ENCODE measurements around the gene GRK5. TPM values are rescaled to one million over a fixed set of nuclear protein-coding genes. Genes with fewer than 3 reads are reported as not detected.

The GRK5 gene
- total RNA-seq, 1 donor, result 10.6 TPM

DNA sequence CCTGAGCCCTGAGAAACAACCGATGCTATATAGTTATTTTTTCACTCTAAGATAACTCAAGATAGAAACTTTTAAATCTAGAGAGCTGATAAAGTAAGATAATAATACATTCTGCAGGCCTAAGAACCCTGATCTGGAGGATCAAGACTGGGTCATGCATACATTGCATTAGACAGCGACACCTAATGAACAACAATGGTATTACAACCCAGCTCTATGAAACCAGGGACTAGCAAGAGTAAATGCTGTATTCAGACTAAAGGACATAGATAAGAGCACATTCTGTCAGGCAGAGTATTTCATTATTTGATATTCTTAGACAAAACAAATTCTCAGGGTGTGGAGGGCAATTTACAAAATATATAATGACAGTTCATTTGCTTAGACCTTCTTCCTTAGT, 148.6 kb downstream of the GRK5 start:
- peaks cover 4% of the 10 kb centered on the region for H3K4me1 ChIP-seq (ENCODE audit: insufficient read depth, low read length)
- no peak overlapping the region for H3K4me3 ChIP-seq (ENCODE audit: low read length)
- no peaks in the 10 kb centered on the region for H3K27me3 ChIP-seq (ENCODE audit: insufficient read depth, low read length)
- H3K9me3 ChIP-seq (ENCODE audit: low read depth, low read length), result peaks cover 15% of the 10 kb centered on the region

DNA sequence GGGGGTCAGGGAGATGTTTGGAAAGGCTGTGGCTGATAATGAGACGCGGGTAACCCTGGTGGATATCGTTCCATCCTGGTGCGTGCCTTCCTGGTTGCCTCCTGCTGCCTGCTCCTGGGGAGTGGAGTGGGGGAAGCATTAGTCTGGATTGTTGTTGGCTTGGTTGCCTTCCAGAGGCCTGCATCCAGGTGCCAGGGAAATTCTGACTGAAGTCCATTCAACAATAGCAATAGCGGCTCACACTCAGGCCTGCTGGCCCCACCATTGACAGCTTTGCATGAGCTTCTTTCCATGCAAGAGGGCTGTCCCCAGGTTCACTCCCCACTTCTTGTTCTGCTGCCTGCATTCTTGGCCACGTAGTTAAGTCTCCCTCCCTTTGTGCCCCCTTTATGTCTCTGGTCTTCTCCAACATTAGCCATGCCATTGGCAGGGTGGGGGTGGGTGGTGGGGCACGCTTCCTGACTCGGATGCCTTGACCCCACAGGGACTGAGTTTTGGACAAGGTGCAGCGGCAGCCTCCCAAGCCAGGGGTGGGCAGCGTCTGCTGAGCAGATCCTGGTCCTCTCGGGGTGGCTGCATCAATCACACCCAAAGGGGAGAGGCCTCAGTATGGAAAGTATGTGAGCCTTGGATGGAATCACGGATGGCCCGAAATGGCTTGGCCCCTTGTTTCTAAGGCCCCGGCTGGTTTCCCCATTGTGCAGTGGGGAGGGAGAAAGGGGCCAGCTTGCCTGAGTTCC, 150.2 kb downstream of the GRK5 start:
- Histone ChIP-seq H3K27me3 (ENCODE audit: insufficient read depth, low read length) (no peaks in the 10 kb centered on the region), H3K4me3 (ENCODE audit: low read length) (no peak overlapping the region), H3K4me1 (ENCODE audit: insufficient read depth, low read length) (peaks cover 4% of the 10 kb centered on the region)

DNA sequence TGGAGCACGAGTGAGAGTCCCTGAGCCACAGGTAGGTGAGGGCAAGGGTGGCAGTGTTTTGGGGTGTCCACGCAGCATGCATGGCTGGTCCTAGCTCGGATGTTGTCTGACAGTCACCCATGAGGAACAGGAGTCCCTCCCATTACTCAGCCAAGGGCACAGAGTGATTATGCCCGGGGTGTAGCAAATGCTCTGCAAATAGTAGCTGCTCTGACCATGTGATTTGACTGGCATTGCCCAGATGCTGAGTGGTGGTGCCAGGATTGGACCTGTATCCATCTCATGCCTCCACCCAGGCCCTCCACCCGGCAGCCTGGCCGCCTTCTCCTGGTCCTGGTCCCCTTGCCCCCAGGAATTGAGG, 150.8 kb downstream of the GRK5 start:
- no peak overlapping the region for H3K4me3 ChIP-seq (ENCODE audit: low read length)
- H3K4me1 ChIP-seq (ENCODE audit: insufficient read depth, low read length), result peaks cover 4% of the 10 kb centered on the region
- peaks cover 5% of the 10 kb centered on the region for H3K9me3 ChIP-seq (ENCODE audit: low read depth, low read length)
- H3K27me3 ChIP-seq (ENCODE audit: insufficient read depth, low read length), result no peaks in the 10 kb centered on the region

More for the DNA sequence above, 150.2 kb downstream of the GRK5 start:
- peaks cover 5% of the 10 kb centered on the region for H3K9me3 ChIP-seq (ENCODE audit: low read depth, low read length)

DNA sequence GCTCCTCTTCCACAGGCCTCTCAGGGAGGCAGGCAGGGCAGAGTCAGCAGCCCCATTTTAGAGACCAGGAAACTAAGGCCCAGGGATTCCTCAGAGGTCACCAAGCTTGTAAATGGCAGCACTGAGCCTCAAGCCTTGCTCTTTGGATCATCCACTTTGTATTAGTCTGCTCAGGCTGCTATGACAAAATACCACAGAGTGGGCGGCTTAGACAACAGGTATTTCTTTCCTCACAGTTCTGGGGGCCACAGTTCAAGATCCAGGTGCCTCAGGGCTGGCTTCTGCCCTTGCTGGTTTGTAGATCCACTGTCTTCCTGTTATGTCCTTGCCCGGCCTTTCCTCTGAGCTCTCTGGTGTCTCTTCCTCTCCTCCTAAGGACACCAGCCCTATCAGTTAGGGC, 151.2 kb downstream of the GRK5 start:
- no peak overlapping the region for H3K4me3 ChIP-seq (ENCODE audit: low read length)
- H3K27me3 ChIP-seq (ENCODE audit: insufficient read depth, low read length), result no peaks in the 10 kb centered on the region
- H3K4me1 ChIP-seq (ENCODE audit: insufficient read depth, low read length), result peaks cover 4% of the 10 kb centered on the region
- peaks cover 5% of the 10 kb centered on the region for H3K9me3 ChIP-seq (ENCODE audit: low read depth, low read length)

DNA sequence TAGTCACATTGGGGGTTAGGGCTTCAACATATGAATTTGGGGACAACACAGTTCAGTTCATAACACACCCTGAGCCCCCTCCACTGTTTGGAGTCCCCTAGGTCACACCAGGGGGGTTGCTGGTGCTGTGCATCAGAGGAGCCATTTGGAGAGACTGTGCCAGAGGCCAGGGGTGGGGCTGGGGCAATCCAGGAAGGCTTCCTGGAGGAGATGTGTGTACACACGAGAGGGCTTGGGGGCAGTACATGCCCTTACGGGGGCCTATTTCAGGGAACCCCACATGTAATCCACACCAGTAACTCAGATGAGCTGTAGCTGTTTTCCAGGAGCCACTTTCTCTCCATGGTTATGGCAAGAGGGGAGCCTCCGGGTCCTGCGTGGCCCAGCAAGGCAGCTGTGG, 151.7 kb downstream of the GRK5 start:
- peaks cover 4% of the 10 kb centered on the region for H3K4me1 ChIP-seq (ENCODE audit: insufficient read depth, low read length)
- H3K9me3 ChIP-seq (ENCODE audit: low read depth, low read length), result peaks cover 5% of the 10 kb centered on the region
- H3K4me3 ChIP-seq (ENCODE audit: low read length), result no peak overlapping the region
- H3K27me3 ChIP-seq (ENCODE audit: insufficient read depth, low read length), result no peaks in the 10 kb centered on the region

DNA sequence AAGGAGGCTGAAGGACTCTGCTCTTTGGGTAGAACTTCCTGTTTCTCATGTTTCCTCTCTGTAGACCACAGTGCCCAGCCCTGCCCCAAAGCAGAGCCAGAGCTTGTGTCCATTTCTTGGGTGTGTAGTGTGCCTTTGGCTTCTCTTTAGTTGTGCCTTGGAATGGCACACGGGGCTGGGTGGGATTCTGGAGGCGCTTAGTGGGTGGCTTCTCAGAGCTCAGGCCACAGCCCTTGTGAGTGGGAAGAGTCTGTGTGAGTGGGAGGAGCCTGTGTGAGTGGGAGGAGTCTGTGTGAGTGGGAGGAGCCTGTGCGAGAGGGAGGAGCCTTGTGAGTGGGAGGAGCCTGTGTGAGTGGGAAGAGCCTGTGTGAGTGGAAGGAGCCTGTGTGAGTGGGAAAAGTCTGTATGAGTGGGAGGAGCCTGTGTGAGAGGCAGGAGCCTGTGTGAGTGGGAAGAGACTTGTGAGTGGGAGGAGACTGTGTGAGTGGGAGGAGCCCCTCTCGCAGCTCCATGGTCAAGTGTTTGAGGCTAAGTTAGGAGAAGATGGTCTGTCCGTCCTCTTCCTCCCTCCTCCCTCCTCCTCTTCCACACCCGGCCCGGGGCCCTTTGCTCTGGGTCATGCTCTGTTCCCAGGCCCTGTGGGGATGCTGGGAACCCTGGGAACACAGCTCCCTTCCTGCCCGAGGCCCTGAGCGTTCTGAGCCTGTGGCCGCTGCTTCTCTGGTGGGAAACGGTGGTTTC, 153.0 kb downstream of the GRK5 start:
- Histone ChIP-seq H3K27me3 (ENCODE audit: insufficient read depth, low read length) (no peaks in the 10 kb centered on the region), H3K4me3 (ENCODE audit: low read length) (no peak overlapping the region), H3K4me1 (ENCODE audit: insufficient read depth, low read length) (peaks cover 4% of the 10 kb centered on the region), H3K9me3 (ENCODE audit: low read depth, low read length) (peaks cover 5% of the 10 kb centered on the region)

DNA sequence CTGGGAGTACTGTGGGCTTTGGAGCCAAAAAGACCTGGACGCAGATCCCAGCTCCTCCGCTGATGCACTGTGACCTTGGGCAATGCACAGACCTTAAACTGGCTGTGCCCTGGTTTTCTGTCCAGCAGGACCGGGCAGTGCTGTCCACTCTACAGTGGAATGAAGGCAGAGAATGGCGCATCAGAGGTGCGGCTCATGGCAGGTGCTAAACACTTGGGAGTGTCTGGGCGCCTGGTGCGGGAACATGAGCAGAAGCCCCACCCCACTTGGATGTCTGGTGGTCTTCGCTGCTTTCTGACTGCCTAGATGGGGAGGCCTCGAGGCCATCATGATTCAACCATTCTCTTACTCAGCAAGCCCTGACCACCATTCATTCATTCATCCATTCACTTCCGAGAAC, 153.7 kb downstream of the GRK5 start:
- H3K9me3 ChIP-seq (ENCODE audit: low read depth, low read length), result peaks cover 3% of the 10 kb centered on the region
- H3K4me1 ChIP-seq (ENCODE audit: insufficient read depth, low read length), result peaks cover 4% of the 10 kb centered on the region
- H3K27me3 ChIP-seq (ENCODE audit: insufficient read depth, low read length), result no peaks in the 10 kb centered on the region
- H3K4me3 ChIP-seq (ENCODE audit: low read length), result no peak overlapping the region

DNA sequence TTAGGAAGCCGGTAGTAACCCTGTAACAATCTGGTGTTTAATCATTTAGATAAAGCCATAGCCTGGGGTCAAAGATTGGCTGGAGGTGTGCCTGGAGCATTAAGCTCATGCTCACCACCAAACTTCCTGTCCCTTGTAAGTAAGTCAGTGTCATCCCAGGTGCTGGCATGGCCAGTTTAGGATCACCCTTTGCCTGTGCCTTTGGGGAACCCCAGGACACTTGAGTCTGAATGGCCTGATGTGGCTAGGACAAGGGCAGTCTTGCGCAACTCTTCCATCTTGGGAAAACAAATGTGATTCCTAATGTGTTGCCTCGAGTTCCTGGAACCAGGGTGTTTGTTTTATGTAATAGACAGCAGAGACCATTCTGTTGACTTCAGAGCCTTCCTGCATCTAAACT, 154.8 kb downstream of the GRK5 start:
- Histone ChIP-seq H3K4me1 (ENCODE audit: insufficient read depth, low read length) (peaks cover 4% of the 10 kb centered on the region), H3K9me3 (ENCODE audit: low read depth, low read length) (no peaks in the 10 kb centered on the region), H3K4me3 (ENCODE audit: low read length) (no peak overlapping the region), H3K27me3 (ENCODE audit: insufficient read depth, low read length) (no peaks in the 10 kb centered on the region)

DNA sequence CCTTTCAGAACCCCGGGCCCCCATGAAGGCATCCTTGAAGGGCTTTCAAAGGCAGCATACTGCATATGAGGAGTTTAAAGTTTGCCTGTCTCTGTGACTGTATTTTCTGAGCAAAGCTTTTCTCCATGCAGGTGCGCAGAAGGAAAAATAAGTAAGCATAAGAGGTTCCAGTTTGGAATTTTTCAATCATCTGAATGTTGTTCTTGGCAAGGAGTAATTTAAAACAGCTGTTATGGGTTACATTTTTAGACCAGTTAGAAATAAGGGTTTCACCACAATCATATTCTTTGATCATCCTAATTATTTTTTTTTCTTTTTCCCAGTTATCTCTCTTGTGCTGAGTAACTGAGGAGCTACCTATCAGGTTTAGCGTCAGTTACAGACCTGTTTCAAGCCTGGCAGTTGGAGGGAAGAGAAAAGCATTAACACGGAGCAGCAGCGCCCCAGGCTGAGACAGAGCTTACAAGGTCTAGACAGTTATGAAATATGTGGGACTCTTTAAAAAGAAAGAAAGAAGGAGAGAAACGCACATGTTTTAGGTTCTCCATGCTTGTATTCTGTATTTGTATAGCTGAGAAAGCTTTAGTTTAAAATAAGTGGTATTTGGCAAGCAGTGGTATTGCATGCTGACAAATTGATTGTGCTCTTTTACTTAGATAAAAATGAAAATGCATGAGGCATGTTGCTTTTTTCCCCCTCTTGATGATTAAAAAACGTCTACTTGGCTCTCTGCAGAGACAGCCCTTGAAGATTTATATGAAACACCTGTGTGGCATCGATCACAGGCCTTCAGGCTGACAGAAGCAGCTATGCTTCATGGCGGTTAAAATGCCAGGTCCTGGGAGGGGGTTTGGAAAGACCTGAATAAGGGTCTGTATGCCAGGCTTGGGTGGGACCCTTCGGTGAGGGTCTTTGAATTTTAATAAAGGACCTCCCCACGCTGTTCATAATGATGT, 157.6 kb downstream of the GRK5 start:
- Histone ChIP-seq H3K4me1 (ENCODE audit: insufficient read depth, low read length) (peaks cover 20% of the 10 kb centered on the region), H3K9me3 (ENCODE audit: low read depth, low read length) (no peaks in the 10 kb centered on the region), H3K4me3 (ENCODE audit: low read length) (no peak overlapping the region), H3K27me3 (ENCODE audit: insufficient read depth, low read length) (no peaks in the 10 kb centered on the region)

DNA sequence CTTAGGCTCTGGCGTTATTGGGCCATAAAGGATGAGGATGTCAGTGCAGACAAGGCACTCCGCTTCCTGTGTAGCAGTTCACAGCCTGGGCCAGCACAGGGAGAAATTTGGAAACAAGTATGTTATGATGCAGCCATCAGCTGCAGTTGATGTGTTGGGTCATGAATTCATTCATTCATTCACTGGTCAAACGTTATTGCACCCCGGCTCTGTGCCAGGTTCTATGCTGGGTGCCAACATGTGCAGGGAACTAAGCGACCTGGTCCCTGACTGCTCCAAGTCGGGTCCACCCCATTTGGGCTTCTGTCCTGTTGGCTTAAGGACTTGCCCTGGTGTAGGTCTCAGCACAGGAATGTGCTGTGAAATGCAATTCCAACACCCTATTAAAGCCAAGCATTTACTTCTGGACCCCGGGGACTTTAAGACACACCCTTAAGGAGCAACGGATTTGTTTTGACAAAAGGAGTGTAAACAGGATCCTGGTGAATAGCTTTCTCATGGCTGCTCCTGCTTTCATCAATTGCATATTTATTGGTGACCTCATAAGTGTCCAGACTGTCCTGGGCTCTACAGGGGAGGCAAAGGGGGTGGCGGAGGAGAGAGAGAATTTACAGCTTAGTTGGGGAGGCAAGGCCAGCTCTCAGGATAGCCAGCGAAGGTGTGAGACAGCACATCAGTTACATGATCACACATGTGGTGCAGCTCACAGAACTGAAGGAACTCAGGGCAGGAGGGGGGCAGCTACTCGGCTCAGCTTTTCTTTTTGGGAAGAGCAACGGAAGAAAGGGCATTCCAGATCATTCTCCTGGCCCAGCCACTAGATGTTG, 158.6 kb downstream of the GRK5 start:
- Histone ChIP-seq H3K27me3 (ENCODE audit: insufficient read depth, low read length) (no peaks in the 10 kb centered on the region), H3K4me1 (ENCODE audit: insufficient read depth, low read length) (peaks cover 27% of the 10 kb centered on the region), H3K4me3 (ENCODE audit: low read length) (no peak overlapping the region), H3K9me3 (ENCODE audit: low read depth, low read length) (no peaks in the 10 kb centered on the region)

DNA sequence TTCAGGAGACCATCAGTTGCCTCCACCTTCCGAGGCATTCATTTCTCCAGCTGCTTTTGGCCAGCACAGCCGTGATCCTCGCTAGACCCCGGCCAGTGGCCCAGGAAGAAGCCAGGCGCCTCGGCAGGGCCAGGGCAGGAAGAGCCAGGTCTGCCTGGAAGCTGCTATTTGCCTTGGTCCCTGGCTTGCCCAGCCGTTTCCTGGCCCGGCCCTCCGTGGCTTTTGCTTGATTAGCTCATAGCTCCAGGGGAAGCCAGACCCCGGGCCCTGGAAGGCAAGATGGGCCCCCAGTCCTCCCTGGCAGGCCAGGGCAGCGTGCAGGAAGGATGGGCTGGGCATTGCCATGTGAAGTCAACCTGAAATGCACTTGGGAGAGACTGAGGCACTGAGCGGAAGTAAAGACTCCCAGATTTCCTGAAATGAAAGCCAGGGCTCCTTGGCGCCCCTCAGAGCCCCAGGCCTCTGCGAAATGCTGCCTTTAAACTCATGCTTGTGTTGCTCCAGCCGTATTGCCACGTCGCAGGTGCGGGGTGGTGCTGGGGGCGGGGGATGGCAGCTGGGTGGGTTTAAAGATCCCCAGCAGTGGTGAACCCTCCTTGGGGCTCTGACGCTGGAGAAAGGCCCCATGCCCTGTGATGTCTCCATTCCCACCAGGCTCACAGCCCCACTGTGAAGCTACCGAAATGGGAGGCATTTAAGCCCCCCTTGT, 160.6 kb downstream of the GRK5 start:
- Histone ChIP-seq H3K27me3 (ENCODE audit: insufficient read depth, low read length) (no peaks in the 10 kb centered on the region), H3K4me3 (ENCODE audit: low read length) (no peak overlapping the region), H3K4me1 (ENCODE audit: insufficient read depth, low read length) (peaks cover 34% of the 10 kb centered on the region), H3K9me3 (ENCODE audit: low read depth, low read length) (no peaks in the 10 kb centered on the region)

DNA sequence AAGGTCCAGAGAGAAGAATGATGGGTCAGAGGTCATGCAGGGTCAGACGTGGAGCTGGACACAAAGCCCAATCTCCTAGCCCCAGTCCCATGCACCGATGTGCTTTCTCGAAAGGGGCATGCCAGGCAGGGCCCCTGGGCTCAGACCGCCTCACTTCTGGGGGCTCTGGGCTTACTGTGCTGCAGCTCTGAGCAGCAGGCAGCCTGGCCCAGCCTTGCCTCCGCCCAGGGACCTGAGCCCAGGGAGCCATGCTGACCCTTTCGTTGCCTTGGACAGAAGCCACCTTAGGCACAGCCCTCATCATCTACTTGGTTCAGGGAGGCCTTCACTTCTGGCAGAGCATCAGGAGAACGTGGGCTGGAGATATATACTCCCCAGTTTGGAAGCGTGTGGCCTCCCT, 161.2 kb downstream of the GRK5 start:
- H3K4me3 ChIP-seq (ENCODE audit: low read length), result no peak overlapping the region
- H3K9me3 ChIP-seq (ENCODE audit: low read depth, low read length), result no peaks in the 10 kb centered on the region
- H3K4me1 ChIP-seq (ENCODE audit: insufficient read depth, low read length), result peaks cover 38% of the 10 kb centered on the region
- no peaks in the 10 kb centered on the region for H3K27me3 ChIP-seq (ENCODE audit: insufficient read depth, low read length)

DNA sequence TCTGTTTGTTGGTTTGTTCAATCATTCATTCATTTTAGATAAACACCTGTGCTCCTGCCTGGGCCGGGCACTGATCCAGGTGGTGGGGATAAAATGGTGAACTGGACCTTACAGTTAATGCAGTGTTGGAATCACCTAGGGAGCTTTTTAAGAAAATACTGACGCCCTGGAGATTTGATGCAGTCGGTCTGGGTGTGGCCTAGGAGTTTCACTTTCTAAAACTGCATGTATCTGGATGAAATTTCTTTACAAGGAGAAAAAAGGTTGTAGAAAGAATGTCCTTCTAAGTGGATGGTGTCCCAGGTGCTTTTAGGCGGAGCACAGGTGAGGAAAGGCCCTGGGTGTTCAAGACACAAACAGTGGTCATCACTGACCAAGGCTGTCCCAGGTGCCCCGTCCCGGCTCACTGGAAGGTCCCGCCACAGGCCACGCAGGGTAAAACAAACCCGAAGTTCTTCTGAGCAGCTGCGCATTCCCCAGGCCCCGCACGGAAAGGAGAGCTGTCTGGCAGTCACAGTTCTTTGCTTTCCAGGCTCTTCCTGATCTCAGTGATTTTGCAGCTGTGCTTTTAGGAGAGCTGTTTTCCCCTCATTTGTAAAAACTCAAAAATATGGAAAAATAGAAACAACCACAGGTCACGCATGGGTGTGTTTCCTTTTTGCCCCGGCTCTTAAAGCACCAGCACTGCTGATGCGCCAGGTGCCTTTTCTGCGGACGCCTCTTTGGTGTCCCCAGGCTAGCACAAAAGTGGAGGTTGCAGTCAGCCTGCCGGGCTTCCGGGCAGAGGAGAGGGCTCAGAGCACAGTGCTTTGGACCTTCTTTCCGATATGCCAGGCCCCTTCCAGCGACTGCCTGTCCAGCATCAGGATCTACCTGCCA, 161.9 kb downstream of the GRK5 start:
- H3K9me3 ChIP-seq (ENCODE audit: low read depth, low read length), result no peaks in the 10 kb centered on the region
- peaks cover 44% of the 10 kb centered on the region for H3K4me1 ChIP-seq (ENCODE audit: insufficient read depth, low read length)
- no peak overlapping the region for H3K4me3 ChIP-seq (ENCODE audit: low read length)
- no peaks in the 10 kb centered on the region for H3K27me3 ChIP-seq (ENCODE audit: insufficient read depth, low read length)
